ENCODE data around the gene GPR42. TPM values are rescaled to one million over a fixed set of nuclear protein-coding genes. Genes with fewer than 3 reads are reported as not detected.

The GPR42 gene
- total RNA-seq, 1 experiment from 2014 or later: not detected

GRCh38 chr19:35369522-35369921 lies 1.3 kb upstream of the GPR42 start:
- H3K9me3 Mint-ChIP-seq: peaks cover 15% of the 10 kb centered on the region
- H3K4me3 Mint-ChIP-seq: no peak overlapping the region
- no peaks in the 10 kb centered on the region for H3K36me3 Mint-ChIP-seq
- peaks cover 7% of the 10 kb centered on the region for H3K27me3 Mint-ChIP-seq (ENCODE audit: low read depth)
- H3K4me1 Mint-ChIP-seq: no peaks in the 10 kb centered on the region
- ChIA-PET POLR2A (no interaction called here), CTCF (no interaction called here)
- no peak for TF ChIP-seq NR3C1 (CRISPR knock-in tag; conservative IDR thresholded peaks at IDR 0.05; ENCODE audit: low read depth)
- TF ChIP-seq IRF2 (CRISPR knock-in tag; IDR thresholded peaks at IDR 0.05; ENCODE audit: borderline replicate concordance, low read depth): no peak
- TF ChIP-seq HMGA2 (CRISPR knock-in tag; IDR thresholded peaks at IDR 0.05): no peak
- TF ChIP-seq USF1 (CRISPR knock-in tag; IDR thresholded peaks at IDR 0.05): no peak
- TF ChIP-seq ETV6 (CRISPR knock-in tag; IDR thresholded peaks at IDR 0.05): no peak
- TF ChIP-seq NR2C2 (CRISPR knock-in tag; IDR thresholded peaks at IDR 0.05): no peak
- TF ChIP-seq HMGXB4 (CRISPR knock-in tag; IDR thresholded peaks at IDR 0.05): no peak
- no peak for TF ChIP-seq AFF4 (CRISPR knock-in tag; IDR thresholded peaks at IDR 0.05; ENCODE audit: borderline replicate concordance)
- TF ChIP-seq ELF4 (CRISPR knock-in tag; IDR thresholded peaks at IDR 0.05; ENCODE audit: low read depth): no peak
- TF ChIP-seq TP53 (CRISPR knock-in tag; IDR thresholded peaks at IDR 0.05): no peak
- no peak overlapping the region for H3K27ac Mint-ChIP-seq
- DNase-seq (ENCODE audit: low spot score): no peak
- no peak for ATAC-seq

GRCh38 chr19:35373492-35373891 lies 2.6 kb downstream of the GPR42 start:
- POLR2A ChIA-PET: no interaction called here
- Mint-ChIP-seq H3K4me1 (peaks cover 10% of the 10 kb centered on the region), H3K4me3 (no peak overlapping the region), H3K9me3 (peaks cover 30% of the 10 kb centered on the region), H3K36me3 (no peaks in the 10 kb centered on the region), H3K27ac (no peak overlapping the region), H3K27me3 (ENCODE audit: low read depth) (peaks cover 3% of the 10 kb centered on the region)
- CTCF ChIA-PET: no interaction called here
- ATAC-seq (no peak), DNase-seq (ENCODE audit: low spot score) (no peak)
- TF ChIP-seq SOX15 (CRISPR knock-in tag; IDR thresholded peaks at IDR 0.05): no peak
- no peak for TF ChIP-seq E2F4 (CRISPR knock-in tag; IDR thresholded peaks at IDR 0.05; ENCODE audit: borderline replicate concordance, low read depth)
- TF ChIP-seq ZNF138 (CRISPR knock-in tag; conservative IDR thresholded peaks at IDR 0.05): no peak
- no peak for TF ChIP-seq AFF4 (CRISPR knock-in tag; IDR thresholded peaks at IDR 0.05; ENCODE audit: borderline replicate concordance)
- TF ChIP-seq GTF2I (CRISPR knock-in tag; conservative IDR thresholded peaks at IDR 0.05): no peak
- TF ChIP-seq ATF1 (CRISPR knock-in tag; IDR thresholded peaks at IDR 0.05): no peak
- TF ChIP-seq TCF7 (CRISPR knock-in tag; IDR thresholded peaks at IDR 0.05; ENCODE audit: low read depth): no peak
- TF ChIP-seq PRRX2 (CRISPR knock-in tag; IDR thresholded peaks at IDR 0.05): no peak
- TF ChIP-seq ATF2 (CRISPR knock-in tag; IDR thresholded peaks at IDR 0.05; ENCODE audit: borderline replicate concordance, low read depth): no peak
- no peak for TF ChIP-seq SMAD4 (CRISPR knock-in tag; IDR thresholded peaks at IDR 0.05)
- TF ChIP-seq TEAD1 (CRISPR knock-in tag; IDR thresholded peaks at IDR 0.05): no peak
- TF ChIP-seq ERG (CRISPR knock-in tag; IDR thresholded peaks at IDR 0.05): no peak
- no peak for TF ChIP-seq GABPB1 (CRISPR knock-in tag; IDR thresholded peaks at IDR 0.05)

Data from WTC11 (cell line).